ENCODE results near the gene DIS3L2.

The DIS3L2 gene

GRCh38 chr2:232183279-232183678 lies 221.8 kb downstream of the DIS3L2 start:
- H3K4me1 ChIP-seq (ENCODE audit: control insufficient read depth in 5 of 5, insufficient read depth in 5 of 5, low read length in 5 of 5), result no peaks in the 10 kb centered on the region
- H3K4me3 ChIP-seq (ENCODE audit: low read depth in 1 of 5, low read length in 5 of 5), result no peak overlapping the region
- no peak overlapping the region for H3K9ac ChIP-seq (ENCODE audit: low read length in 5 of 5)
- peaks cover 0 to 6% (median 3%) of the 10 kb centered on the region in 5 donors for H3K36me3 ChIP-seq (ENCODE audit: control insufficient read depth in 5 of 5, insufficient read depth in 5 of 5, low read length in 5 of 5)
- H3K27ac ChIP-seq (ENCODE audit: low read depth, low read length), result no peak overlapping the region
- H3K27me3 ChIP-seq (ENCODE audit: control insufficient read depth in 5 of 5, insufficient read depth in 4 of 5, low read length in 5 of 5), result no peaks in the 10 kb centered on the region
- no peaks in the 10 kb centered on the region for H3K9me3 ChIP-seq (ENCODE audit: control insufficient read depth in 5 of 5, low read length in 5 of 5)

GRCh38 chr2:232184346-232184745 lies 222.8 kb downstream of the DIS3L2 start:
- H3K9me3 ChIP-seq (ENCODE audit: control insufficient read depth in 5 of 5, low read length in 5 of 5), result no peaks in the 10 kb centered on the region

GRCh38 chr2:232190796-232191195 lies 229.3 kb downstream of the DIS3L2 start:
- no peaks in the 10 kb centered on the region for H3K4me1 ChIP-seq (ENCODE audit: control insufficient read depth in 5 of 5, insufficient read depth in 5 of 5, low read length in 5 of 5)
- no peak overlapping the region for H3K9ac ChIP-seq (ENCODE audit: low read length in 5 of 5)
- peaks cover 0 to 5% (median 2%) of the 10 kb centered on the region in 5 donors for H3K36me3 ChIP-seq (ENCODE audit: control insufficient read depth in 5 of 5, insufficient read depth in 5 of 5, low read length in 5 of 5)
- H3K27ac ChIP-seq (ENCODE audit: low read depth, low read length), result no peak overlapping the region
- no peak overlapping the region for H3K4me3 ChIP-seq (ENCODE audit: low read depth in 1 of 5, low read length in 5 of 5)
- peaks cover 0 to 13% (median 11%) of the 10 kb centered on the region in 5 donors for H3K9me3 ChIP-seq (ENCODE audit: control insufficient read depth in 5 of 5, low read length in 5 of 5)
- no peaks in the 10 kb centered on the region for H3K27me3 ChIP-seq (ENCODE audit: control insufficient read depth in 5 of 5, insufficient read depth in 4 of 5, low read length in 5 of 5)

More at GRCh38 chr2:232184346-232184745, 222.8 kb downstream of the DIS3L2 start:
- H3K36me3 ChIP-seq (ENCODE audit: control insufficient read depth in 5 of 5, insufficient read depth in 5 of 5, low read length in 5 of 5), result peaks cover 0 to 6% (median 3%) of the 10 kb centered on the region in 5 donors
- no peak overlapping the region for H3K4me3 ChIP-seq (ENCODE audit: low read depth in 1 of 5, low read length in 5 of 5)
- no peak overlapping the region for H3K9ac ChIP-seq (ENCODE audit: low read length in 5 of 5)
- H3K4me1 ChIP-seq (ENCODE audit: control insufficient read depth in 5 of 5, insufficient read depth in 5 of 5, low read length in 5 of 5), result no peaks in the 10 kb centered on the region
- no peak overlapping the region for H3K27ac ChIP-seq (ENCODE audit: low read depth, low read length)
- H3K27me3 ChIP-seq (ENCODE audit: control insufficient read depth in 5 of 5, insufficient read depth in 4 of 5, low read length in 5 of 5), result no peaks in the 10 kb centered on the region

GRCh38 chr2:232195487-232195886 lies 234.0 kb downstream of the DIS3L2 start:
- no peaks in the 10 kb centered on the region for H3K4me1 ChIP-seq (ENCODE audit: control insufficient read depth in 5 of 5, insufficient read depth in 5 of 5, low read length in 5 of 5)
- H3K4me3 ChIP-seq (ENCODE audit: low read depth in 1 of 5, low read length in 5 of 5), result no peak overlapping the region
- H3K9me3 ChIP-seq (ENCODE audit: control insufficient read depth in 5 of 5, low read length in 5 of 5), result peaks cover 0 to 13% (median 11%) of the 10 kb centered on the region in 5 donors
- H3K27ac ChIP-seq (ENCODE audit: low read depth, low read length), result no peak overlapping the region
- H3K36me3 ChIP-seq (ENCODE audit: control insufficient read depth in 5 of 5, insufficient read depth in 5 of 5, low read length in 5 of 5), result peaks cover 4 to 12% (median 5%) of the 10 kb centered on the region in 5 donors
- no peak overlapping the region for H3K9ac ChIP-seq (ENCODE audit: low read length in 5 of 5)
- no peaks in the 10 kb centered on the region for H3K27me3 ChIP-seq (ENCODE audit: control insufficient read depth in 5 of 5, insufficient read depth in 4 of 5, low read length in 5 of 5)

- H3K4me3 ChIP-seq (ENCODE audit: low read depth in 1 of 5, low read length in 5 of 5), result no peak overlapping the region
- H3K9me3 ChIP-seq (ENCODE audit: control insufficient read depth in 5 of 5, low read length in 5 of 5), result peaks cover 0 to 13% (median 11%) of the 10 kb centered on the region in 5 donors
- no peak overlapping the region for H3K9ac ChIP-seq (ENCODE audit: low read length in 5 of 5)
- no peak overlapping the region for H3K27ac ChIP-seq (ENCODE audit: low read depth, low read length)
- no peaks in the 10 kb centered on the region for H3K4me1 ChIP-seq (ENCODE audit: control insufficient read depth in 5 of 5, insufficient read depth in 5 of 5, low read length in 5 of 5)
- no peaks in the 10 kb centered on the region for H3K27me3 ChIP-seq (ENCODE audit: control insufficient read depth in 5 of 5, insufficient read depth in 4 of 5, low read length in 5 of 5)
- peaks cover 4 to 12% (median 5%) of the 10 kb centered on the region in 5 donors for H3K36me3 ChIP-seq (ENCODE audit: control insufficient read depth in 5 of 5, insufficient read depth in 5 of 5, low read length in 5 of 5)
These were observed 235.3 kb downstream of the DIS3L2 start for GRCh38 chr2:232196802-232197201.

- no peak overlapping the region for H3K9ac ChIP-seq (ENCODE audit: low read length in 5 of 5)
- no peaks in the 10 kb centered on the region for H3K27me3 ChIP-seq (ENCODE audit: control insufficient read depth in 5 of 5, insufficient read depth in 4 of 5, low read length in 5 of 5)
- no peak overlapping the region for H3K27ac ChIP-seq (ENCODE audit: low read depth, low read length)
- H3K4me1 ChIP-seq (ENCODE audit: control insufficient read depth in 5 of 5, insufficient read depth in 5 of 5, low read length in 5 of 5), result peaks cover 0 to 11% (median 10%) of the 10 kb centered on the region in 5 donors
- peaks cover 4 to 10% (median 5%) of the 10 kb centered on the region in 5 donors for H3K36me3 ChIP-seq (ENCODE audit: control insufficient read depth in 5 of 5, insufficient read depth in 5 of 5, low read length in 5 of 5)
- peaks cover 0 to 2% (median under 1%) of the 10 kb centered on the region in 5 donors for H3K9me3 ChIP-seq (ENCODE audit: control insufficient read depth in 5 of 5, low read length in 5 of 5)
- no peak overlapping the region for H3K4me3 ChIP-seq (ENCODE audit: low read depth in 1 of 5, low read length in 5 of 5)
These were observed 238.7 kb downstream of the DIS3L2 start for GRCh38 chr2:232200195-232200594.

- Histone ChIP-seq H3K27me3 (ENCODE audit: control insufficient read depth in 5 of 5, insufficient read depth in 4 of 5, low read length in 5 of 5) (no peaks in the 10 kb centered on the region), H3K4me1 (ENCODE audit: control insufficient read depth in 5 of 5, insufficient read depth in 5 of 5, low read length in 5 of 5) (peaks cover 0 to 18% (median 16%) of the 10 kb centered on the region in 5 donors), H3K4me3 (ENCODE audit: low read depth in 1 of 5, low read length in 5 of 5) (no peak overlapping the region), H3K27ac (ENCODE audit: low read depth, low read length) (no peak overlapping the region), H3K9ac (ENCODE audit: low read length in 5 of 5) (no peak overlapping the region), H3K36me3 (ENCODE audit: control insufficient read depth in 5 of 5, insufficient read depth in 5 of 5, low read length in 5 of 5) (peaks cover 4 to 9% (median 5%) of the 10 kb centered on the region in 5 donors), H3K9me3 (ENCODE audit: control insufficient read depth in 5 of 5, low read length in 5 of 5) (no peaks in the 10 kb centered on the region)
These were observed 241.8 kb downstream of the DIS3L2 start for GRCh38 chr2:232203166-232203891.

GRCh38 chr2:232203936-232204335 lies 242.4 kb downstream of the DIS3L2 start:
- H3K27me3 ChIP-seq (ENCODE audit: control insufficient read depth in 5 of 5, insufficient read depth in 4 of 5, low read length in 5 of 5), result no peaks in the 10 kb centered on the region
- H3K4me3 ChIP-seq (ENCODE audit: low read depth in 1 of 5, low read length in 5 of 5), result no peak overlapping the region
- no peak overlapping the region for H3K9ac ChIP-seq (ENCODE audit: low read length in 5 of 5)
- H3K36me3 ChIP-seq (ENCODE audit: control insufficient read depth in 5 of 5, insufficient read depth in 5 of 5, low read length in 5 of 5), result peaks cover 0 to 5% (median 0%) of the 10 kb centered on the region in 5 donors
- peaks cover 0 to 18% (median 16%) of the 10 kb centered on the region in 5 donors for H3K4me1 ChIP-seq (ENCODE audit: control insufficient read depth in 5 of 5, insufficient read depth in 5 of 5, low read length in 5 of 5)
- no peaks in the 10 kb centered on the region for H3K9me3 ChIP-seq (ENCODE audit: control insufficient read depth in 5 of 5, low read length in 5 of 5)
- H3K27ac ChIP-seq (ENCODE audit: low read depth, low read length), result no peak overlapping the region

- Histone ChIP-seq H3K27ac (ENCODE audit: low read depth, low read length) (no peak overlapping the region), H3K9me3 (ENCODE audit: control insufficient read depth in 5 of 5, low read length in 5 of 5) (no peaks in the 10 kb centered on the region), H3K27me3 (ENCODE audit: control insufficient read depth in 5 of 5, insufficient read depth in 4 of 5, low read length in 5 of 5) (no peaks in the 10 kb centered on the region), H3K9ac (ENCODE audit: low read length in 5 of 5) (no peak overlapping the region), H3K36me3 (ENCODE audit: control insufficient read depth in 5 of 5, insufficient read depth in 5 of 5, low read length in 5 of 5) (peaks cover 0 to 3% (median 0%) of the 10 kb centered on the region in 5 donors), H3K4me3 (ENCODE audit: low read depth in 1 of 5, low read length in 5 of 5) (peak overlapping the region in 3 of 5 donors; percentile 19 to 47 (median 46)), H3K4me1 (ENCODE audit: control insufficient read depth in 5 of 5, insufficient read depth in 5 of 5, low read length in 5 of 5) (peaks cover 0 to 18% (median 16%) of the 10 kb centered on the region in 5 donors)
These were observed 243.0 kb downstream of the DIS3L2 start for GRCh38 chr2:232204457-232204931.

GRCh38 chr2:232207174-232207573 lies 245.7 kb downstream of the DIS3L2 start:
- H3K27me3 ChIP-seq (ENCODE audit: control insufficient read depth in 5 of 5, insufficient read depth in 4 of 5, low read length in 5 of 5), result no peaks in the 10 kb centered on the region
- peaks cover 0 to 17% (median 11%) of the 10 kb centered on the region in 5 donors for H3K36me3 ChIP-seq (ENCODE audit: control insufficient read depth in 5 of 5, insufficient read depth in 5 of 5, low read length in 5 of 5)
- H3K4me1 ChIP-seq (ENCODE audit: control insufficient read depth in 5 of 5, insufficient read depth in 5 of 5, low read length in 5 of 5), result peaks cover 0 to 18% (median 16%) of the 10 kb centered on the region in 5 donors
- no peak overlapping the region for H3K4me3 ChIP-seq (ENCODE audit: low read depth in 1 of 5, low read length in 5 of 5)
- H3K9me3 ChIP-seq (ENCODE audit: control insufficient read depth in 5 of 5, low read length in 5 of 5), result no peaks in the 10 kb centered on the region
- no peak overlapping the region for H3K27ac ChIP-seq (ENCODE audit: low read depth, low read length)
- no peak overlapping the region for H3K9ac ChIP-seq (ENCODE audit: low read length in 5 of 5)

All from subcutaneous abdominal adipose tissue (tissue), 5 donors.